ENCODE data around the gene TAF1C.

DNA sequence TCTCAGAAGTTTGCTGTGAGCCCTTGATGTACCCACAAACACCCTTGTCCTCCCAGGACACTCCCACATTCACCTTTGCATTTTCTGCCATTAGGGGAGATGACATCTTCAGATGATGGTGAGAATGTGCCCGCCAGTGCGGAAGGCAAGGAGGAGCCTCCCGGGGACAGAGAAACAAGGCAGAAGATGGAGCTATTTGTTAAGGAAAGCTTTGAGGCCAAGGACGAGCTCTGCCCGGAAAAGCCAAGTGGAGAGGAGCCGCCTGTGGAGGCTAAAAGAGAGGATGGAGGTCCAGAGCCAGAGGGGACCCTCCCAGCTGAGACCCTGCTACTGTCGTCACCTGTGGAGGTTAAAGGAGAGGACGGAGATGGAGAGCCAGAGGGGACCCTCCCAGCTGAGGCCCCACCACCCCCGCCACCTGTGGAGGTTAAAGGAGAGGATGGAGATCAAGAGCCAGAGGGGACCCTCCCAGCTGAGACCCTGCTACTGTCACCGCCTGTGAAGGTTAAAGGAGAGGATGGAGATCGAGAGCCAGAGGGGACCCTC lies 17.0 kb downstream of the TAF1C start:
- TF ChIP-seq CTCF (IDR thresholded peaks at IDR 0.05) (no peak), POLR2A (IDR thresholded peaks at IDR 0.05) (no peak)

All from thyroid gland (tissue), 4 donors.